Measurements from ENCODE around the gene CACNG4. TPM values are rescaled to one million over a fixed set of nuclear protein-coding genes. Genes with fewer than 3 reads are reported as not detected.

CACNG4 gene
- total and polyA plus RNA-seq, 2 of the 4 experiments (the other 2 are of a cell fraction): under 0.01 to 0.53 TPM

- WGBS, 2 experiments (ENCODE audit: extremely low coverage in 2 of 2, insufficient read length in 1 of 2): 20% methylated on average over 1 of the region's 4 CpGs; no CpG with 5 or more reads in 1 of the 2 experiments
- no peak overlapping the region for H2BK15ac ChIP-seq (ENCODE audit: low read depth, low read length)
Measured at GRCh38 chr17:67051155-67051538, 86.6 kb downstream of the CACNG4 start.

More at GRCh38 chr17:67051155-67051538, 86.6 kb downstream of the CACNG4 start:
- Histone ChIP-seq H3K27me3 (ENCODE audit: control insufficient read depth, insufficient read depth, low read length) (peaks cover 11% of the 10 kb centered on the region), H3K23ac (ENCODE audit: low read depth, low read length) (no peak overlapping the region), H3K4me3 (ENCODE audit: insufficient read depth, low read depth, low read length) (no peak overlapping the region), H4K20me1 (ENCODE audit: insufficient read depth, low read length) (0 out of 2 replicates have a peak, but pooled peaks cover 4% of the 10 kb centered on the region), H3K9ac (ENCODE audit: low read depth, low read length) (no peak overlapping the region), H4K8ac (ENCODE audit: low read depth in 2 of 2, low read length in 2 of 2) (no peak overlapping the region), H3K27ac (ENCODE audit: insufficient read depth, low read length) (no peak overlapping the region), H2BK20ac (ENCODE audit: low read depth, low read length) (no peak overlapping the region), H3K9me1 (ENCODE audit: insufficient read depth, low read length) (peaks cover 5% of the 10 kb centered on the region), H2BK120ac (ENCODE audit: low read depth, low read length) (no peak overlapping the region), H3K56ac (ENCODE audit: extremely low read depth, insufficient read depth, low read length) (no peak overlapping the region), H4K91ac (ENCODE audit: insufficient read depth, low read depth, low read length) (no peak overlapping the region), H2AK9ac (replicated peaks; ENCODE audit: low read depth, low read length, poor library complexity) (no peak overlapping the region), H3K9me3 (ENCODE audit: control insufficient read depth, insufficient read depth, low read length) (peaks cover 20% of the 10 kb centered on the region), H2AK5ac (ENCODE audit: low read depth, low read length) (no peak overlapping the region), H3K4me2 (ENCODE audit: low read depth, low read length) (no peak overlapping the region), H2AFZ (replicated peaks; ENCODE audit: low read length, poor library complexity) (no peak overlapping the region), H3K4me1 (ENCODE audit: control insufficient read depth, insufficient read depth, low read length) (no peaks in the 10 kb centered on the region), H3K36me3 (ENCODE audit: control insufficient read depth, insufficient read depth, low read length) (no peaks in the 10 kb centered on the region), H3K4ac (ENCODE audit: low read depth, low read length) (no peak overlapping the region), H4K5ac (ENCODE audit: low read depth, low read length) (no peak overlapping the region), H3K79me1 (ENCODE audit: low read depth in 1 of 2, low read length in 2 of 2) (no peaks in the 10 kb centered on the region), H3K14ac (replicated peaks; ENCODE audit: low read depth, low read length) (no peak overlapping the region), H3K18ac (ENCODE audit: low read depth, low read length) (no peak overlapping the region), H2BK5ac (ENCODE audit: low read depth, low read length, poor library complexity, severe bottlenecking) (no peak overlapping the region)
- in situ Hi-C loops (cut with MboI; ENCODE audit: low sequenced_read_pairs) (no loop called here), dilution Hi-C loops (cut with HindIII; ENCODE audit: low sequenced_read_pairs, unreplicated experiment) (no loop called here), intact Hi-C loops (cut with micrococcal nuclease) (no loop called here)
- CTCF ChIA-PET: no interaction called here
- no TSS peak for BruUV-seq (replicated peaks)
- POLR2A ChIA-PET (ENCODE audit: unreplicated experiment): no interaction called here
- TF ChIP-seq CHD1 (IDR thresholded peaks at IDR 0.05; ENCODE audit: low read depth, low read length) (no peak), MAFK (IDR thresholded peaks at IDR 0.05; ENCODE audit: low read depth, low read length) (no peak), RFX5 (IDR thresholded peaks at IDR 0.05; ENCODE audit: low read depth, low read length) (no peak), MXI1 (IDR thresholded peaks at IDR 0.05; ENCODE audit: borderline replicate concordance, low read depth, low read length) (no peak), CTCF (conservative IDR thresholded peaks at IDR 0.05; ENCODE audit: low read depth, low read length) (no peak), CEBPB (IDR thresholded peaks at IDR 0.05; ENCODE audit: low read depth, low read length) (no peak), SMC3 (IDR thresholded peaks at IDR 0.05; ENCODE audit: low read depth, low read length) (no peak), POLR2A (IDR thresholded peaks at IDR 0.05; ENCODE audit: low read depth, low read length) (no peak), RCOR1 (IDR thresholded peaks at IDR 0.05; ENCODE audit: insufficient replicate concordance, low read length) (no peak), USF2 (IDR thresholded peaks at IDR 0.05; ENCODE audit: low read depth, low read length) (no peak), RAD21 (IDR thresholded peaks at IDR 0.05; ENCODE audit: low read length) (no peak), FOS (IDR thresholded peaks at IDR 0.05; ENCODE audit: low read depth, low read length) (no peak), MAZ (IDR thresholded peaks at IDR 0.05; ENCODE audit: borderline replicate concordance, low read depth, low read length) (no peak), ELK1 (IDR thresholded peaks at IDR 0.05; ENCODE audit: borderline replicate concordance, low read depth, low read length) (no peak), BHLHE40 (IDR thresholded peaks at IDR 0.05; ENCODE audit: low read depth, low read length) (no peak), NFE2L2 (IDR thresholded peaks at IDR 0.05; ENCODE audit: low read depth, low read length) (no peak)
- ATAC-seq (ENCODE audit: low read depth) (no peak), DNase-seq (no peak)

Data from IMR-90 (cell line).